HCT116 (cell line): Measurements from ENCODE around the gene CLEC2B. TPM values are rescaled to one million over a fixed set of nuclear protein-coding genes. Genes with fewer than 3 reads are reported as not detected.

Source experiments
- ATAC-seq: fragments of 200-7000 bp; cut with Tn5 transposase; 2 replicates; pipeline ENCODE4 v1.9.1; 2020; ENCODE audit warnings: mild to moderate bottlenecking, moderate library complexity
- BruUV-seq: library from RNA; stranded (reverse); fragments of 400-500 nt; replicated peaks from 2 replicates; lab custom pipeline; 2021; lab: Mats Ljungman, UMichigan
- CTCF ChIA-PET: fragments of 300-600 bp; sonication (Branson Sonifier 250); formaldehyde crosslinking; loops from one replicate; lab custom pipeline; 2021; ENCODE audit warnings: antibody characterized with exemption; lab: Charles Lee
- POLR2A ChIA-PET: fragments of 300-600, 350-600 bp; sonication (Branson Sonifier 250); formaldehyde crosslinking; loops from one replicate; lab custom pipeline; 2021; ENCODE audit warnings: antibody characterized with exemption; lab: Charles Lee
- RAD21 ChIA-PET, 2 experiments: fragments of 300-600 bp; sonication (Branson Sonifier 250); formaldehyde crosslinking; loops; one replicate each; lab custom pipeline; 2023; ENCODE audit warnings: low total read pairs in 2 of 2; ENCODE audit not compliant: uncharacterized antibody in 2 of 2, unreplicated experiment in 2 of 2, low non-redundant PET in 1 of 2; lab: Charles Lee
- DNase-seq: peaks from one replicate; pipeline ENCODE4 v3.0.0-alpha.2; 2010; ENCODE audit warnings: low read depth, low spot score
- H2AFZ ChIP-seq: fragments of 200-600 bp; shearing (Covaris generic), sonication (generic); 2 replicates; pipeline ENCODE4 v1.6.1; 2017; ENCODE audit warnings: low read depth, mixed run types, mixed read lengths, antibody characterized with exemption, low read length; ENCODE audit not compliant: poor library complexity, severe bottlenecking
- H3K27ac ChIP-seq: 2 replicates; pipeline ENCODE4 v1.5.1; 2012; ENCODE audit warnings: low read depth, low read length
- H3K27me3 ChIP-seq: fragments of 200-600 bp; sonication (generic); 2 replicates; pipeline ENCODE4 v1.6.1; 2016; ENCODE audit warnings: mixed run types, low read length, mixed read lengths; ENCODE audit not compliant: insufficient read depth
- H3K36me3 ChIP-seq, 2 experiments: fragments of 200-500 bp in 1 of 2; fragments of 200-600 bp in 1 of 2; sonication (Bioruptor generic) in 1 of 2; sonication (generic) in 1 of 2; 2 replicates each; pipeline versions ENCODE4 v1.5.1 to v1.6.1; 2014 to 2016; ENCODE audit warnings: low read length in 2 of 2, inconsistent platforms in 1 of 2, mixed read lengths in 1 of 2, mixed run types in 1 of 2; ENCODE audit not compliant: insufficient read depth in 2 of 2, control insufficient read depth in 1 of 2
- H3K4me1 ChIP-seq, 2 experiments: fragments of 200-600 bp in 1 of 2; sonication (generic) in 1 of 2; 2 replicates each; pipeline versions ENCODE4 v1.5.1 to v1.6.1; 2012 to 2017; ENCODE audit warnings: low read length in 2 of 2, inconsistent platforms in 1 of 2, mild to moderate bottlenecking in 1 of 2, mixed read lengths in 1 of 2, mixed run types in 1 of 2, moderate library complexity in 1 of 2; ENCODE audit not compliant: insufficient read depth in 2 of 2, control insufficient read depth in 1 of 2
- H3K4me2 ChIP-seq: fragments of 200-600 bp; sonication (generic); 2 replicates; pipeline ENCODE4 v1.6.1; 2017; ENCODE audit warnings: mixed run types, low read length, mixed read lengths
- H3K4me3 ChIP-seq, 2 experiments: fragments of 200-600 bp in 1 of 2; sonication (generic) in 1 of 2; replicated peaks in 1 of 2; 2 replicates each; pipeline ENCODE4 v1.5.1; 2011 to 2016; ENCODE audit warnings: low read length in 2 of 2, control low read depth in 1 of 2, low read depth in 1 of 2, mild to moderate bottlenecking in 1 of 2, mixed read lengths in 1 of 2, mixed run types in 1 of 2
- H3K79me2 ChIP-seq: fragments of 200-600 bp; sonication (generic); 2 replicates; pipeline ENCODE4 v1.6.1; 2017; ENCODE audit warnings: mild to moderate bottlenecking, mixed run types, low read length, moderate library complexity, mixed read lengths; ENCODE audit not compliant: insufficient read depth
- H3K9ac ChIP-seq: fragments of 200-600 bp; sonication (generic); 2 replicates; pipeline ENCODE4 v1.6.1; 2016; ENCODE audit warnings: low read length, mixed read lengths
- H3K9me2 ChIP-seq: fragments of 200-600 bp; sonication (generic), shearing (Covaris generic); 2 replicates; pipeline ENCODE4 v1.6.1; 2017; ENCODE audit warnings: mixed run types, mild to moderate bottlenecking, moderate library complexity; ENCODE audit not compliant: insufficient read depth
- H3K9me3 ChIP-seq, 2 experiments: fragments of 200-500 bp in 1 of 2; fragments of 200-600 bp in 1 of 2; sonication (Bioruptor generic) in 1 of 2; sonication (generic) in 1 of 2; 2 replicates each; pipeline ENCODE4 v1.6.1; 2014 to 2017; ENCODE audit warnings: low read length in 2 of 2, mixed read lengths in 2 of 2, inconsistent platforms in 1 of 2, low read depth in 1 of 2, mild to moderate bottlenecking in 1 of 2, mixed run types in 1 of 2, moderate library complexity in 1 of 2; ENCODE audit not compliant: control insufficient read depth in 1 of 2, insufficient read depth in 1 of 2
- H4K20me1 ChIP-seq: fragments of 200-600 bp; sonication (generic), shearing (Covaris generic); 2 replicates; pipeline ENCODE4 v1.6.1; 2017; ENCODE audit warnings: mixed run types, mild to moderate bottlenecking, moderate library complexity; ENCODE audit not compliant: insufficient read depth
- CBX3 ChIP-seq: IDR thresholded peaks from 2 replicates; pipeline ENCODE4 v1.6.1; 2012; ENCODE audit warnings: low read depth
- ELF1 ChIP-seq: IDR thresholded peaks from 2 replicates; pipeline ENCODE4 v1.6.1; 2012; ENCODE audit warnings: low read depth, borderline replicate concordance
- JUND ChIP-seq: IDR thresholded peaks from 2 replicates; pipeline ENCODE4 v1.6.1; 2012
- SIN3A ChIP-seq: IDR thresholded peaks from 2 replicates; pipeline ENCODE4 v1.6.1; 2012; ENCODE audit warnings: low read depth
- SRF ChIP-seq: IDR thresholded peaks from 2 replicates; pipeline ENCODE4 v1.6.1; 2012; ENCODE audit warnings: low read depth
- YY1 ChIP-seq: IDR thresholded peaks from 2 replicates; pipeline ENCODE4 v1.6.1; 2011; ENCODE audit warnings: low read length, low read depth, moderate library complexity, mild to moderate bottlenecking; ENCODE audit not compliant: insufficient replicate concordance; ENCODE audit errors: extremely low read depth
- ZFX ChIP-seq: fragments of 450-650 bp; IDR thresholded peaks from 2 replicates; pipeline ENCODE4 v1.6.1; 2017
- ZNF274 ChIP-seq: fragments of 200-500 bp; sonication (Bioruptor generic); IDR thresholded peaks from 2 replicates; pipeline ENCODE4 v1.6.1; 2014; ENCODE audit warnings: mild to moderate bottlenecking, low read depth, low read length, inconsistent platforms
- intact Hi-C: fragments of 100-400 bp; cut with micrococcal nuclease; formaldehyde crosslinking; loops from 2 replicates; pipeline ENCODE4 v1.10.0; 2022
- total RNA-seq: library from RNA; stranded (reverse); gene quantifications from one replicate; pipeline ENCODE4 v1.2.1, GENCODE V29; 2021; ENCODE audit not compliant: unreplicated experiment
- TF ChIP-seq, protein P1 (sequence below): IDR thresholded peaks from 2 replicates; pipeline ENCODE4 v1.6.1; 2012; ENCODE audit warnings: low read depth

The CLEC2B gene
- total RNA-seq, 1 experiment from 2014 or later = not detected

DNA sequence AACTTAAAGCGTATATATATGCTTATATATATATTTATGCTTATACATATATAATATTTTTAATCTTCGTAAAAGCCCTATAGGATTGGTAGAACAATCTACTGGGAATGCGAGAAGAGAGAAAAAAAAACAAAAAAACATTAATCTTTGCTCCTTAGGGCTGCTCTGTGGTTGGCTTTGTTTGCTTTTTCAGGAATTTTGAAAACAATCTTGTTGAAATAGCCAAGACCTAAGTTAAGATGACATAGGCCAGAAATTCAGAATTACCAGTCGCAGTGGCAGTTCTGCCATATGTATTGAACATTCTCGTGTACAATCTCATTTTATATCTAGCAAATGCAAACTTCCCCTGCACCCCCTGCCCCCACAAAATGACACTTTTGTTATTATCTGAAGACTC is 12.8 kb upstream of the CLEC2B start:
- TF ChIP-seq ELF1 (no peak), ZFX (no peak), YY1 (no peak), SIN3A (no peak), SRF (no peak), ZNF274 (no peak), JUND (no peak), CBX3 (no peak)
- TF ChIP-seq, protein P1, sequence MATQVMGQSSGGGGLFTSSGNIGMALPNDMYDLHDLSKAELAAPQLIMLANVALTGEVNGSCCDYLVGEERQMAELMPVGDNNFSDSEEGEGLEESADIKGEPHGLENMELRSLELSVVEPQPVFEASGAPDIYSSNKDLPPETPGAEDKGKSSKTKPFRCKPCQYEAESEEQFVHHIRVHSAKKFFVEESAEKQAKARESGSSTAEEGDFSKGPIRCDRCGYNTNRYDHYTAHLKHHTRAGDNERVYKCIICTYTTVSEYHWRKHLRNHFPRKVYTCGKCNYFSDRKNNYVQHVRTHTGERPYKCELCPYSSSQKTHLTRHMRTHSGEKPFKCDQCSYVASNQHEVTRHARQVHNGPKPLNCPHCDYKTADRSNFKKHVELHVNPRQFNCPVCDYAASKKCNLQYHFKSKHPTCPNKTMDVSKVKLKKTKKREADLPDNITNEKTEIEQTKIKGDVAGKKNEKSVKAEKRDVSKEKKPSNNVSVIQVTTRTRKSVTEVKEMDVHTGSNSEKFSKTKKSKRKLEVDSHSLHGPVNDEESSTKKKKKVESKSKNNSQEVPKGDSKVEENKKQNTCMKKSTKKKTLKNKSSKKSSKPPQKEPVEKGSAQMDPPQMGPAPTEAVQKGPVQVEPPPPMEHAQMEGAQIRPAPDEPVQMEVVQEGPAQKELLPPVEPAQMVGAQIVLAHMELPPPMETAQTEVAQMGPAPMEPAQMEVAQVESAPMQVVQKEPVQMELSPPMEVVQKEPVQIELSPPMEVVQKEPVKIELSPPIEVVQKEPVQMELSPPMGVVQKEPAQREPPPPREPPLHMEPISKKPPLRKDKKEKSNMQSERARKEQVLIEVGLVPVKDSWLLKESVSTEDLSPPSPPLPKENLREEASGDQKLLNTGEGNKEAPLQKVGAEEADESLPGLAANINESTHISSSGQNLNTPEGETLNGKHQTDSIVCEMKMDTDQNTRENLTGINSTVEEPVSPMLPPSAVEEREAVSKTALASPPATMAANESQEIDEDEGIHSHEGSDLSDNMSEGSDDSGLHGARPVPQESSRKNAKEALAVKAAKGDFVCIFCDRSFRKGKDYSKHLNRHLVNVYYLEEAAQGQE = no peak
- TF ChIP-seq, all 23 proteins: peak for 0
- Histone ChIP-seq H3K9me3 (no peaks in the 10 kb centered on the region), H3K79me2 (no peaks in the 10 kb centered on the region), H3K4me2 (no peak overlapping the region), H3K9ac (no peak overlapping the region), H3K36me3 (no peaks in the 10 kb centered on the region), H3K9me2 (no peaks in the 10 kb centered on the region), H4K20me1 (no peaks in the 10 kb centered on the region; the same call in 1 of the 2 replicates), H3K27me3 (peaks cover 34% of the 10 kb centered on the region), H3K27ac (no peak overlapping the region), H3K4me3 (no peak overlapping the region), H3K4me1 (no peaks in the 10 kb centered on the region), H2AFZ (no peak overlapping the region)
- intact Hi-C loops = no loop called here
- DNase-seq (no peak), ATAC-seq (no peak)
- ChIA-PET POLR2A (no interaction called here), CTCF (no interaction called here), RAD21 (no interaction called here)
- no TSS peak for BruUV-seq
